GM10847 (cell line): ENCODE measurements around the gene BIN1.

Source experiments
- POLR2A ChIP-seq: IDR thresholded peaks from 2 replicates; pipeline ENCODE4 v1.6.1; 2011; ENCODE audit not compliant: insufficient read length; ENCODE audit errors: extremely low read depth

Gene BIN1

GRCh38 chr2:127078666-127079270 lies 28.2 kb downstream of the BIN1 start:
- no peak for TF ChIP-seq POLR2A

- TF ChIP-seq POLR2A, result no peak
Observed at GRCh38 chr2:127078028-127078427, 28.9 kb downstream of the BIN1 start.

- no peak for TF ChIP-seq POLR2A
Observed at GRCh38 chr2:127076924-127077323, 30.0 kb downstream of the BIN1 start.

- TF ChIP-seq POLR2A, result no peak
Observed at GRCh38 chr2:127076290-127076689, 30.7 kb downstream of the BIN1 start.

- TF ChIP-seq POLR2A, result no peak
Observed at GRCh38 chr2:127075821-127076220, 31.1 kb downstream of the BIN1 start.

GRCh38 chr2:127074936-127075335 lies 32.0 kb downstream of the BIN1 start:
- no peak for TF ChIP-seq POLR2A

- no peak for TF ChIP-seq POLR2A
Observed at GRCh38 chr2:127074358-127074757, 32.6 kb downstream of the BIN1 start.

GRCh38 chr2:127072970-127073369 lies 34.0 kb downstream of the BIN1 start:
- no peak for TF ChIP-seq POLR2A

GRCh38 chr2:127072396-127072795 lies 34.6 kb downstream of the BIN1 start:
- no peak for TF ChIP-seq POLR2A

GRCh38 chr2:127071901-127072328 lies 35.0 kb downstream of the BIN1 start:
- no peak for TF ChIP-seq POLR2A

- TF ChIP-seq POLR2A, result no peak
Observed at GRCh38 chr2:127070221-127070620, 36.7 kb downstream of the BIN1 start.

- no peak for TF ChIP-seq POLR2A
Observed at GRCh38 chr2:127069536-127069935, 37.4 kb downstream of the BIN1 start.

GRCh38 chr2:127069003-127069402 lies 38.0 kb downstream of the BIN1 start:
- TF ChIP-seq POLR2A, result no peak

- no peak for TF ChIP-seq POLR2A
Observed at GRCh38 chr2:127068351-127068741, 38.6 kb downstream of the BIN1 start.

GRCh38 chr2:127067620-127068350 lies 39.2 kb downstream of the BIN1 start:
- no peak for TF ChIP-seq POLR2A

- no peak for TF ChIP-seq POLR2A
Observed at GRCh38 chr2:127066942-127067341, 40.0 kb downstream of the BIN1 start.

- TF ChIP-seq POLR2A, result no peak
Observed at GRCh38 chr2:127065940-127066318, 41.0 kb downstream of the BIN1 start.
